ENCODE data around the gene ERCC6L. TPM values are rescaled to one million over a fixed set of nuclear protein-coding genes. Genes with fewer than 3 reads are reported as not detected.

ERCC6L gene
- total RNA-seq, 1 experiment from 2014 or later = 1.8 TPM

- TF ChIP-seq CTCF (IDR thresholded peaks at IDR 0.05; ENCODE audit: unreplicated experiment) = no peak
- BruUV-seq (replicated peaks) = no TSS peak
- intact Hi-C loops (cut with micrococcal nuclease) = no loop called here
- Mint-ChIP-seq H3K4me1 (ENCODE audit: insufficient read depth, unreplicated experiment) (peaks cover 12% of the 10 kb centered on the region), H3K9me3 (ENCODE audit: unreplicated experiment) (no peaks in the 10 kb centered on the region), H3K27me3 (ENCODE audit: insufficient read depth, unreplicated experiment) (peaks cover 61% of the 10 kb centered on the region), H3K27ac (ENCODE audit: low read depth, unreplicated experiment) (no peak overlapping the region), H3K36me3 (ENCODE audit: insufficient read depth, unreplicated experiment) (peaks cover 6% of the 10 kb centered on the region), H3K4me3 (ENCODE audit: unreplicated experiment) (no peak overlapping the region)
- CTCF ChIA-PET = interaction anchor here (0.7 to 1.2 kb wide), 2 partner anchors 10 to 395 kb away, joined by 3 to 5 read pairs; no protein-coding TSS in a partner anchor
- no peak for DNase-seq (ENCODE audit: unreplicated experiment)
- POLR2A ChIA-PET = interaction anchor here (1.0 kb wide), 1 partner anchor 22 kb away, joined by 3 read pairs; the partner anchor contains the start of gene RPS4X
Observed at GRCh38 chrX:72254816-72255215, 16.0 kb upstream of the ERCC6L start.

- ChIA-PET POLR2A (no interaction called here), CTCF (interaction anchor here (1.1 kb wide), 1 partner anchor 23 kb away, joined by 4 read pairs; the partner anchor contains the start of gene RPS4X)
- TF ChIP-seq CTCF (IDR thresholded peaks at IDR 0.05; ENCODE audit: unreplicated experiment) = no peak
- peaks cover 12% of the 10 kb centered on the region for H3K4me1 Mint-ChIP-seq (ENCODE audit: insufficient read depth, unreplicated experiment)
- BruUV-seq (replicated peaks) = no TSS peak
- intact Hi-C loops (cut with micrococcal nuclease) = no loop called here
- peaks cover 61% of the 10 kb centered on the region for H3K27me3 Mint-ChIP-seq (ENCODE audit: insufficient read depth, unreplicated experiment)
- H3K9me3 Mint-ChIP-seq (ENCODE audit: unreplicated experiment) = no peaks in the 10 kb centered on the region
- H3K27ac Mint-ChIP-seq (ENCODE audit: low read depth, unreplicated experiment) = no peak overlapping the region
- H3K4me3 Mint-ChIP-seq (ENCODE audit: unreplicated experiment) = no peak overlapping the region
- H3K36me3 Mint-ChIP-seq (ENCODE audit: insufficient read depth, unreplicated experiment) = peaks cover 6% of the 10 kb centered on the region
- no peak for DNase-seq (ENCODE audit: unreplicated experiment)
Observed at GRCh38 chrX:72253686-72254085, 14.9 kb upstream of the ERCC6L start.

DNA sequence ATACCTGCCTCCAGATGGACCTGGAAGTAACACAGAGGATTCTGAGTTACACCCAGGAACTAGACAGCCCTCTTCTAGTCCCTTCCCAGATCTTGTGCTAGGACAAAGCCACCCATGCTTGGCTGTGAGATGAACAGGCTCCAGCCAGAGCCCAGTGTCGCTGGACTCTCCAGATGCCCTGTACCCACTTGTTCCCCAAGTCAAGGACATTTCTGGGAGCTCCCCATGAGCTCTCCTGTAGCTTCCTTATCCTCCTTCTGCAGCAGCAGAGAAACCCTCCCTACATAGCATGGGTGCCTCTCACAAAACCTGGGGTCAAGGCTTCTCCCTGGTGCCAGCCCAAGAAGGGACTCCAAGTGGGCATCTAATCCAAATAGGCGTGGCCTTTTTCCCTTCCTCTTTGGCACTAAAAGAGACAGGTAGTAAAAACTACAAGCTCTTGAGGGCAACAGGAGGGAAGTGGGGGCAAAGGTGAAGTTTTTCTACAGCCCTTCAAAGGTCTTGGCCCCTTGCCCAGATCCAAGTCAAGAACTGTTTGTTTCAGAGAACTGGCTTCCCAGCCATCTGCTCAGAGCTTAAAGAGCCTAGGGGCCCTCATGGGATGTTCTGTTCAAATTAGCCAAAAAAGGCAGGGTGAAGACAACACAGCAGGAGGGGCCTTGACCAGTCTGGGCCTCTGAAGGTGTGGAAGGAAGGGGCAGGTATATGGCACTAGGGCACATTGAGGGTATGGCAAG is 8.5 kb upstream of the ERCC6L start:
- intact Hi-C loops (cut with micrococcal nuclease) = no loop called here
- Mint-ChIP-seq H3K9me3 (ENCODE audit: unreplicated experiment) (no peaks in the 10 kb centered on the region), H3K4me1 (ENCODE audit: insufficient read depth, unreplicated experiment) (no peaks in the 10 kb centered on the region), H3K27me3 (ENCODE audit: insufficient read depth, unreplicated experiment) (peaks cover 29% of the 10 kb centered on the region), H3K36me3 (ENCODE audit: insufficient read depth, unreplicated experiment) (no peaks in the 10 kb centered on the region), H3K27ac (ENCODE audit: low read depth, unreplicated experiment) (no peak overlapping the region), H3K4me3 (ENCODE audit: unreplicated experiment) (no peak overlapping the region)
- ChIA-PET POLR2A (interaction anchor here (1.5 kb wide), 1 partner anchor 27 kb away, joined by 3 read pairs; no protein-coding TSS in a partner anchor), CTCF (interaction anchor here (0.6 to 4.0 kb wide), 7 partner anchors 11 to 72 kb away, joined by 3 to 18 read pairs (median 3); partner anchors contain the start of genes ERCC6L and RPS4X)
- TF ChIP-seq CTCF (IDR thresholded peaks at IDR 0.05; ENCODE audit: unreplicated experiment) = no peak
- DNase-seq (ENCODE audit: unreplicated experiment) = peak; percentile 48
- BruUV-seq (replicated peaks) = no TSS peak

DNA sequence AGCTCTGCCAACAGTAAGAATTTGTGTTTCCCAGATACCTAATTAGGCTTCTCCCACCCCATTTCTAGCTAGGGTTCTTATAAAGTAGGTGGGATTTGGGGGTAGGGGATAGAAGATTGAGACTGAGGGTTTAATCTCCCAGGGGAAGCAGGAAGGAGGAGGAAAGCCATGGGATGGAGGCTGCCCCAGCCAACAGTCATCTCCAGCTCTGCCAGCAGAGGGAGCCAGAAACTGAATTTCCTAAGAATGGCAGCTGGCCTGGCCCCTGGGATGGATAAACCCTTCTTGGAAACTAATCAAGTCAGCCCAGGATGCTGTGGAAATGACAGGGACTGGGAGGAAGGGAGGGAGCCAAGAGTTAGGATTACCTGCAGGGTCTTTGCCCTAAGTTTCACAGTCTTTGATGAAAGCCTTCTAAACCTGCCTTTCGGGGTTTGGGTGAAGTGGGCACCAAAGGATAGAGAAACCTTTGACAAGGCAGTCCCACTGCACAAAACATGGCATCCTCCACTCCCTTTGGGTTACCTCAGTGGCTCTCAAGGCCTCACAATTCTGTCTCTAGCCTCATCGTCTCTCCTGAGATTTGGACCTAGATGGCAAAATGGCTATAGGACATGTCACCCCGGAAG is 6.7 kb upstream of the ERCC6L start:
- Mint-ChIP-seq H3K36me3 (ENCODE audit: insufficient read depth, unreplicated experiment) (no peaks in the 10 kb centered on the region), H3K27me3 (ENCODE audit: insufficient read depth, unreplicated experiment) (peaks cover 45% of the 10 kb centered on the region), H3K9me3 (ENCODE audit: unreplicated experiment) (no peaks in the 10 kb centered on the region), H3K4me3 (ENCODE audit: unreplicated experiment) (no peak overlapping the region), H3K4me1 (ENCODE audit: insufficient read depth, unreplicated experiment) (no peaks in the 10 kb centered on the region), H3K27ac (ENCODE audit: low read depth, unreplicated experiment) (no peak overlapping the region)
- TF ChIP-seq CTCF (IDR thresholded peaks at IDR 0.05; ENCODE audit: unreplicated experiment) = peak; percentile 73
- DNase-seq (ENCODE audit: unreplicated experiment) = peak; percentile 77
- ChIA-PET POLR2A (interaction anchor here (1.0 to 1.1 kb wide), 2 partner anchors 31 to 289 kb away, joined by 3 to 6 read pairs; partner anchors contain the start of gene RPS4X), CTCF (interaction anchor here (0.6 to 4.8 kb wide), 23 partner anchors 9 to 1014 kb away, joined by 3 to 25 read pairs (median 4); partner anchors contain the start of genes ERCC6L and RPS4X)
- intact Hi-C loops (cut with micrococcal nuclease) = loop anchor here (1.0 kb wide), 1 partner anchor 295 kb away; no protein-coding TSS in a partner anchor
- no TSS peak for BruUV-seq (replicated peaks)
